DMS79 (cell line): ENCODE data around the gene OS9.
"Not testable (repeated sequence)": the region's sequence is repeated elsewhere in the genome, so short reads cannot be mapped to it uniquely, and the experiment has no call there.

Source experiments
- DNase-seq: peaks from one replicate; lab custom pipeline; 2025; lab: John Stamatoyannopoulos, UW

OS9 gene

GRCh38 chr12:57693659-57694458 is at the start of gene OS9:
Gene OS9 (plus strand): TSS chr12:57694132. CDS start chr12:57694162, 30 bp downstream.
- peak; percentile 95 for DNase-seq

GRCh38 chr12:57645990-57646658 is 47.8 kb upstream of the OS9 start:
- DNase-seq: not testable (repeated sequence)

GRCh38 chr12:57646659-57647049 is 47.3 kb upstream of the OS9 start:
- not testable (repeated sequence) for DNase-seq

GRCh38 chr12:57654042-57654441 is 39.9 kb upstream of the OS9 start:
- no peak for DNase-seq

GRCh38 chr12:57655541-57656240 is 38.2 kb upstream of the OS9 start:
- no peak for DNase-seq

GRCh38 chr12:57656408-57656807 is 37.5 kb upstream of the OS9 start:
- not testable (repeated sequence) for DNase-seq

GRCh38 chr12:57657744-57658143 is 36.2 kb upstream of the OS9 start:
- DNase-seq: peak; percentile 1

GRCh38 chr12:57658890-57659289 is 35.0 kb upstream of the OS9 start:
- DNase-seq: no peak

GRCh38 chr12:57661376-57661775 is 32.6 kb upstream of the OS9 start:
- DNase-seq: no peak

GRCh38 chr12:57665066-57665820 is 28.7 kb upstream of the OS9 start:
- not testable (repeated sequence) for DNase-seq

GRCh38 chr12:57666897-57667296 is 27.0 kb upstream of the OS9 start:
- DNase-seq: no peak

- not testable (repeated sequence) for DNase-seq
These were observed 24.2 kb upstream of the OS9 start for GRCh38 chr12:57669691-57670090.

- not testable (repeated sequence) for DNase-seq
These were observed 22.1 kb upstream of the OS9 start for GRCh38 chr12:57671811-57672210.

GRCh38 chr12:57672801-57673200 is 21.1 kb upstream of the OS9 start:
- no peak for DNase-seq

GRCh38 chr12:57674691-57675090 is 19.2 kb upstream of the OS9 start:
- DNase-seq: no peak

- not testable (repeated sequence) for DNase-seq
These were observed 16.0 kb upstream of the OS9 start for GRCh38 chr12:57677947-57678346.

GRCh38 chr12:57679697-57680096 is 14.2 kb upstream of the OS9 start:
- no peak for DNase-seq

- DNase-seq: no peak
These were observed 6.1 kb upstream of the OS9 start for GRCh38 chr12:57687862-57688261.

GRCh38 chr12:57688931-57689330 is 5.0 kb upstream of the OS9 start:
- DNase-seq: no peak

- no peak for DNase-seq
These were observed 1.4 kb upstream of the OS9 start for GRCh38 chr12:57692500-57692899.

- no peak for DNase-seq
These were observed 644 bp upstream of the OS9 start for GRCh38 chr12:57693317-57693658.

GRCh38 chr12:57694459-57695019 is 607 bp downstream of the OS9 start:
- DNase-seq: no peak
